K562 (cell line): ENCODE measurements around the gene SAMD8. TPM values are rescaled to one million over a fixed set of nuclear protein-coding genes. Genes with fewer than 3 reads are reported as not detected.
A peak's percentile ranks its signal among the peaks of the same experiment; 100 is the strongest.

Source experiments
- ARHGAP35 ChIP-seq: fragments of 450-650 bp; IDR thresholded peaks from 2 replicates; pipeline ENCODE4 v1.6.1; 2018; ENCODE audit not compliant: partially characterized antibody
- CBFB ChIP-seq: sonication (generic); formaldehyde crosslinking; IDR thresholded peaks from 2 replicates; pipeline ENCODE4 v1.4.0; 2020; ENCODE audit warnings: mild to moderate bottlenecking, missing genetic modification reagents
- CREB1 ChIP-seq, 2 experiments: sonication (generic) in 1 of 2; formaldehyde crosslinking in 1 of 2; IDR thresholded peaks; 2 replicates each; pipeline versions ENCODE4 v1.6.1 to v1.8.0; 2012 to 2022; ENCODE audit warnings: inconsistent platforms in 1 of 2, mild to moderate bottlenecking in 1 of 2, missing genetic modification reagents in 1 of 2, moderate library complexity in 1 of 2
- CREBBP ChIP-seq: IDR thresholded peaks from one replicate; pipeline ENCODE4 v1.6.1; 2012; ENCODE audit warnings: low read depth, mild to moderate bottlenecking, control low read depth, inconsistent platforms, low read length
- CXXC5 ChIP-seq: fragments of 250-450 bp; sonication (Bioruptor Pico); IDR thresholded peaks from 2 replicates; pipeline ENCODE4 v1.8.0; 2022; ENCODE audit warnings: inconsistent platforms, mild to moderate bottlenecking, moderate library complexity
- ELF4 ChIP-seq: fragments of 450-650 bp; formaldehyde crosslinking; IDR thresholded peaks from 2 replicates; pipeline ENCODE4 v1.4.0; 2022; ENCODE audit warnings: missing genetic modification characterization
- KDM4B ChIP-seq, 2 experiments: fragments of 450-650 bp in 1 of 2; sonication (generic) in 1 of 2; IDR thresholded peaks; 2 replicates each; pipeline ENCODE4 v1.6.1; 2016 to 2017; ENCODE audit warnings: borderline replicate concordance in 2 of 2, antibody characterized with exemption in 1 of 2, low read depth in 1 of 2, mild to moderate bottlenecking in 1 of 2
- POLR2A ChIP-seq: fragments of 450-650 bp; conservative IDR thresholded peaks from 2 replicates; pipeline ENCODE4 v1.6.1; 2016
- PRMT5 ChIP-seq: sonication (generic); formaldehyde crosslinking; IDR thresholded peaks from 2 replicates; pipeline ENCODE4 v1.5.0; 2020; ENCODE audit warnings: missing genetic modification reagents
- PURB ChIP-seq: sonication (generic); formaldehyde crosslinking; IDR thresholded peaks from 2 replicates; pipeline ENCODE4 v1.9.0; 2021; ENCODE audit warnings: low read depth, mild to moderate bottlenecking, missing genetic modification reagents
- RHOXF2B ChIP-seq: fragments of 250-450 bp; sonication (Bioruptor Pico); conservative IDR thresholded peaks from 2 replicates; pipeline ENCODE4 v1.5.1; 2021
- TAF15 ChIP-seq: fragments of 200-400 bp; formaldehyde crosslinking; IDR thresholded peaks from 2 replicates; pipeline ENCODE4 v1.6.1; 2017; ENCODE audit warnings: mild to moderate bottlenecking, low read depth, low read length, moderate library complexity
- TBP ChIP-seq: optimal IDR thresholded peaks from 2 replicates; pipeline ENCODE3; 2011; ENCODE audit warnings: low read depth, low read length, improper control_type of control experiment
- polyA plus RNA-seq, 8 experiments: library from polyadenylated mRNA; depleted of rRNA in 4 of 8; stranded (reverse) in 5 of 8; unstranded in 3 of 8; fragments of >200 nt; fragmentation: Nextera tagmentation in 2 of 8; fragmentation: Illumina TruSeq in 1 of 8; extraction: Ambion mirVana in 2 of 8; extraction: Trizol in 1 of 8; gene quantifications; 2 replicates each; pipeline versions ENCODE4 v1.2.1 to v1.2.3, GENCODE V29; 2011 to 2014; ENCODE audit warnings: inconsistent platforms in 1 of 8, missing spikeins in 1 of 8
- total RNA-seq, 7 experiments: library from RNA; depleted of rRNA in 6 of 7; stranded (reverse); fragments of >200 nt in 6 of 7; fragmentation: Illumina TruSeq in 2 of 7; extraction: Trizol in 2 of 7; gene quantifications; 2 replicates each; pipeline versions ENCODE4 v1.2.1 to v1.2.3, GENCODE V29; 2011 to 2021; ENCODE audit warnings: low replicate concordance in 1 of 7
- TF ChIP-seq, protein P1 (sequence below): sonication (generic); formaldehyde crosslinking; IDR thresholded peaks from 2 replicates; pipeline ENCODE4 v1.8.0; 2022; ENCODE audit warnings: mild to moderate bottlenecking, low read depth, missing genetic modification reagents
- TF ChIP-seq, protein P2 (sequence below): fragments of 450-650 bp; formaldehyde crosslinking; IDR thresholded peaks from 2 replicates; pipeline ENCODE4 v1.4.0; 2022; ENCODE audit warnings: mild to moderate bottlenecking, moderate library complexity
- TF ChIP-seq, protein P3 (sequence below): fragments of 250-450 bp; sonication (Bioruptor Pico); IDR thresholded peaks from 2 replicates; pipeline ENCODE4 v1.8.0; 2021; ENCODE audit warnings: mild to moderate bottlenecking, moderate library complexity
- TF ChIP-seq, protein P4 (sequence below): IDR thresholded peaks from 2 replicates; pipeline ENCODE4 v1.6.1; 2011; ENCODE audit not compliant: insufficient read length; ENCODE audit errors: extremely low read depth
- TF ChIP-seq, protein P5 (sequence below), 2 experiments: fragments of 450-650 bp in 1 of 2; sonication (generic) in 1 of 2; formaldehyde crosslinking; conservative IDR thresholded peaks; 2 replicates each; pipeline versions ENCODE4 v1.4.0 to v1.8.1; 2020 to 2022; ENCODE audit warnings: mild to moderate bottlenecking in 1 of 2, missing genetic modification reagents in 1 of 2
- TF ChIP-seq, protein P6 (sequence below): fragments of 250-450 bp; sonication (Bioruptor Pico); IDR thresholded peaks from 2 replicates; pipeline ENCODE4 v1.8.0; 2022; ENCODE audit warnings: moderate library complexity, mild to moderate bottlenecking, inconsistent platforms
- TF ChIP-seq, protein P7 (sequence below): sonication (generic); formaldehyde crosslinking; IDR thresholded peaks from 2 replicates; pipeline ENCODE4 v1.4.0; 2020; ENCODE audit warnings: mild to moderate bottlenecking, missing genetic modification reagents

SAMD8 gene
- total and polyA plus RNA-seq, 9 of the 15 experiments (the other 6 are each of a cell fraction or from before 2014, with no cell fraction given): 2.7 to 16.1 (median 6.2) TPM

DNA sequence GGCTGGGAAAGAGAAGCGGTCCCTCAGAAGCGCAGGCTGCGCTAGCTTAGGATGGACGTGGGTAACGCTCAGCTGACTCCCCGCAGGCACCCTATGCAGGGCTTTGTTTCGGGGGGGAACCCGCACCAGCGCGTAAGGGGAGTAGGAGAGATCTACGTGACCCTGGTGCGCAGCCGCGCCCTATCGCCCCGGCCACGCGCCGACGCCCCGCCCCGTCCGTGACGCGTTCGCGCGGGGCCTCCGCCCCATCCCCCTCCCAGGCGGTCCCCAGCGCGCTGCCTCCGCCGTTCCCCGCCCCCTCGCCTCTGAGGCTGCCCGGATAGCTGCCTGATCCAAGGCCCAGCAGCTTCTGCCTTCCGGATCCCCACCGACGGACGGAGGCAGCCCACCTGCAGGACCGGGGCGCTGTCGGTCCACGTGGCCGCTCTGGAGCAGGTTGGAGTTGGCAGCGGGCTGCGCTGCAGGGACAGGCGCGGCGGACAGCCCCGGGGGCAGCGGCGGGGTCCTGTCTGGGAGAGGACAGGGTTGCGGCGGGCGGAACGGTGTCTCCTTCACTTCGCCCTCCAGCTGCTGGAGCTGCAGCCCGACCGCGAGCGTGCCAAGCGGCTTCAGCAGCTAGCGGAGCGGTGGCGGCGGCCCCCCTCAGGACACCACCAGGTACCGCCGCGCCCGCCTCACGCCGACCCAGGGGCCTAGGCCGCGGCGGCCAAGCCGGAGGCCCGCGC, 99.0 kb downstream of the SAMD8 start, which contains the start of gene VDAC2 (continued):
- TF ChIP-seq ARHGAP35 (no peak), PURB (CRISPR knock-in tag) (no peak), CREBBP (no peak), CBFB (CRISPR knock-in tag) (no peak), CXXC5 (peak; percentile 91), PRMT5 (peak; percentile 51; the same call in 1 of the 2 replicates), POLR2A (peak; percentile 90), TBP (peak; percentile 86), CREB1 (IDR thresholded peaks at IDR 0.05) (peak; percentile 93), CREB1 (CRISPR knock-in tag; IDR thresholded peaks at IDR 0.05) (peak; percentile 88), KDM4B (IDR thresholded peaks at IDR 0.05; ENCODE audit: borderline replicate concordance in 2 of 2, low read depth in 1 of 2) (peak in 1 of 2 experiments; percentile 73; a peak in 1 of 4 replicates), ELF4 (CRISPR knock-in tag) (peak; percentile 91), TAF15 (no peak), RHOXF2B (CRISPR knock-in tag) (peak; percentile 69; the same call in 1 of the 2 replicates)
- TF ChIP-seq, protein P1, sequence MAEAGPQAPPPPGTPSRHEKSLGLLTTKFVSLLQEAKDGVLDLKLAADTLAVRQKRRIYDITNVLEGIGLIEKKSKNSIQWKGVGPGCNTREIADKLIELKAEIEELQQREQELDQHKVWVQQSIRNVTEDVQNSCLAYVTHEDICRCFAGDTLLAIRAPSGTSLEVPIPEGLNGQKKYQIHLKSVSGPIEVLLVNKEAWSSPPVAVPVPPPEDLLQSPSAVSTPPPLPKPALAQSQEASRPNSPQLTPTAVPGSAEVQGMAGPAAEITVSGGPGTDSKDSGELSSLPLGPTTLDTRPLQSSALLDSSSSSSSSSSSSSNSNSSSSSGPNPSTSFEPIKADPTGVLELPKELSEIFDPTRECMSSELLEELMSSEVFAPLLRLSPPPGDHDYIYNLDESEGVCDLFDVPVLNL: peak; percentile 13; the same call in 1 of the 2 replicates
- TF ChIP-seq, protein P2, sequence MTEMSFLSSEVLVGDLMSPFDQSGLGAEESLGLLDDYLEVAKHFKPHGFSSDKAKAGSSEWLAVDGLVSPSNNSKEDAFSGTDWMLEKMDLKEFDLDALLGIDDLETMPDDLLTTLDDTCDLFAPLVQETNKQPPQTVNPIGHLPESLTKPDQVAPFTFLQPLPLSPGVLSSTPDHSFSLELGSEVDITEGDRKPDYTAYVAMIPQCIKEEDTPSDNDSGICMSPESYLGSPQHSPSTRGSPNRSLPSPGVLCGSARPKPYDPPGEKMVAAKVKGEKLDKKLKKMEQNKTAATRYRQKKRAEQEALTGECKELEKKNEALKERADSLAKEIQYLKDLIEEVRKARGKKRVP (CRISPR knock-in tag): no peak; the same call in 1 of the 2 replicates
- TF ChIP-seq, protein P3, sequence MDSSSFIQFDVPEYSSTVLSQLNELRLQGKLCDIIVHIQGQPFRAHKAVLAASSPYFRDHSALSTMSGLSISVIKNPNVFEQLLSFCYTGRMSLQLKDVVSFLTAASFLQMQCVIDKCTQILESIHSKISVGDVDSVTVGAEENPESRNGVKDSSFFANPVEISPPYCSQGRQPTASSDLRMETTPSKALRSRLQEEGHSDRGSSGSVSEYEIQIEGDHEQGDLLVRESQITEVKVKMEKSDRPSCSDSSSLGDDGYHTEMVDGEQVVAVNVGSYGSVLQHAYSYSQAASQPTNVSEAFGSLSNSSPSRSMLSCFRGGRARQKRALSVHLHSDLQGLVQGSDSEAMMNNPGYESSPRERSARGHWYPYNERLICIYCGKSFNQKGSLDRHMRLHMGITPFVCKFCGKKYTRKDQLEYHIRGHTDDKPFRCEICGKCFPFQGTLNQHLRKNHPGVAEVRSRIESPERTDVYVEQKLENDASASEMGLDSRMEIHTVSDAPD (CRISPR knock-in tag): no peak
- TF ChIP-seq, protein P4, sequence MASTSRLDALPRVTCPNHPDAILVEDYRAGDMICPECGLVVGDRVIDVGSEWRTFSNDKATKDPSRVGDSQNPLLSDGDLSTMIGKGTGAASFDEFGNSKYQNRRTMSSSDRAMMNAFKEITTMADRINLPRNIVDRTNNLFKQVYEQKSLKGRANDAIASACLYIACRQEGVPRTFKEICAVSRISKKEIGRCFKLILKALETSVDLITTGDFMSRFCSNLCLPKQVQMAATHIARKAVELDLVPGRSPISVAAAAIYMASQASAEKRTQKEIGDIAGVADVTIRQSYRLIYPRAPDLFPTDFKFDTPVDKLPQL: no peak
- TF ChIP-seq, protein P5, sequence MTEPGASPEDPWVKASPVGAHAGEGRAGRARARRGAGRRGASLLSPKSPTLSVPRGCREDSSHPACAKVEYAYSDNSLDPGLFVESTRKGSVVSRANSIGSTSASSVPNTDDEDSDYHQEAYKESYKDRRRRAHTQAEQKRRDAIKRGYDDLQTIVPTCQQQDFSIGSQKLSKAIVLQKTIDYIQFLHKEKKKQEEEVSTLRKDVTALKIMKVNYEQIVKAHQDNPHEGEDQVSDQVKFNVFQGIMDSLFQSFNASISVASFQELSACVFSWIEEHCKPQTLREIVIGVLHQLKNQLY (CRISPR knock-in tag; conservative IDR thresholded peaks at IDR 0.05): no peak
- TF ChIP-seq, protein P6, sequence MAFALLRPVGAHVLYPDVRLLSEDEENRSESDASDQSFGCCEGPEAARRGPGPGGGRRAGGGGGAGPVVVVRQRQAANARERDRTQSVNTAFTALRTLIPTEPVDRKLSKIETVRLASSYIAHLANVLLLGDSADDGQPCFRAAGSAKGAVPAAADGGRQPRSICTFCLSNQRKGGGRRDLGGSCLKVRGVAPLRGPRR: no peak
- TF ChIP-seq, protein P7, sequence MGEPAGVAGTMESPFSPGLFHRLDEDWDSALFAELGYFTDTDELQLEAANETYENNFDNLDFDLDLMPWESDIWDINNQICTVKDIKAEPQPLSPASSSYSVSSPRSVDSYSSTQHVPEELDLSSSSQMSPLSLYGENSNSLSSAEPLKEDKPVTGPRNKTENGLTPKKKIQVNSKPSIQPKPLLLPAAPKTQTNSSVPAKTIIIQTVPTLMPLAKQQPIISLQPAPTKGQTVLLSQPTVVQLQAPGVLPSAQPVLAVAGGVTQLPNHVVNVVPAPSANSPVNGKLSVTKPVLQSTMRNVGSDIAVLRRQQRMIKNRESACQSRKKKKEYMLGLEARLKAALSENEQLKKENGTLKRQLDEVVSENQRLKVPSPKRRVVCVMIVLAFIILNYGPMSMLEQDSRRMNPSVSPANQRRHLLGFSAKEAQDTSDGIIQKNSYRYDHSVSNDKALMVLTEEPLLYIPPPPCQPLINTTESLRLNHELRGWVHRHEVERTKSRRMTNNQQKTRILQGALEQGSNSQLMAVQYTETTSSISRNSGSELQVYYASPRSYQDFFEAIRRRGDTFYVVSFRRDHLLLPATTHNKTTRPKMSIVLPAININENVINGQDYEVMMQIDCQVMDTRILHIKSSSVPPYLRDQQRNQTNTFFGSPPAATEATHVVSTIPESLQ (CRISPR knock-in tag): peak; percentile 75; the same call in 1 of the 2 replicates
